Neuronal stem cell (in vitro differentiated cells): ENCODE data around the gene NOS1.

ENCODE experiments used
- DNase-seq: peaks from one replicate; pipeline ENCODE4 v3.0.0-alpha.2; 2013; ENCODE audit warnings: low spot score
- H2AFZ ChIP-seq: one replicate; pipeline ENCODE4 v1.6.1; 2013; ENCODE audit warnings: mild to moderate bottlenecking, low read length, inconsistent platforms
- H2AK5ac ChIP-seq: 2 replicates; pipeline ENCODE4 v1.6.1; 2013; ENCODE audit warnings: low read depth, mild to moderate bottlenecking, inconsistent platforms, low read length, moderate library complexity, mixed read lengths
- H2BK120ac ChIP-seq: 2 replicates; pipeline ENCODE4 v1.6.1; 2013; ENCODE audit warnings: low read depth, mild to moderate bottlenecking, inconsistent platforms, low read length, moderate library complexity, mixed read lengths
- H2BK12ac ChIP-seq: one replicate; pipeline ENCODE4 v1.6.1; 2013; ENCODE audit warnings: low read length, inconsistent platforms
- H2BK15ac ChIP-seq: 2 replicates; pipeline ENCODE4 v1.6.1; 2013; ENCODE audit warnings: mild to moderate bottlenecking, low read length, inconsistent platforms, mixed read lengths
- H2BK5ac ChIP-seq: one replicate; pipeline ENCODE4 v1.6.1; 2013; ENCODE audit warnings: inconsistent platforms, mild to moderate bottlenecking, low read length, moderate library complexity
- H3K14ac ChIP-seq: one replicate; pipeline ENCODE4 v1.6.1; 2013; ENCODE audit warnings: low read length, inconsistent platforms
- H3K18ac ChIP-seq: 2 replicates; pipeline ENCODE4 v1.6.1; 2013; ENCODE audit warnings: low read length, inconsistent platforms
- H3K23ac ChIP-seq: 2 replicates; pipeline ENCODE4 v1.6.1; 2013; ENCODE audit warnings: low read depth, mild to moderate bottlenecking, mixed read lengths, low read length, inconsistent platforms; ENCODE audit not compliant: poor library complexity
- H3K27ac ChIP-seq: replicated peaks from 3 replicates; pipeline ENCODE4 v1.5.1; 2013; ENCODE audit warnings: low read length, inconsistent platforms
- H3K27me3 ChIP-seq, 3 experiments: 2 replicates each; pipeline ENCODE4 v1.6.1; 2013; ENCODE audit warnings: low read length in 3 of 3, mild to moderate bottlenecking in 2 of 3, inconsistent platforms in 1 of 3, low read depth in 1 of 3, mixed read lengths in 1 of 3, moderate library complexity in 1 of 3; ENCODE audit not compliant: control insufficient read depth in 3 of 3, insufficient read depth in 3 of 3
- H3K36me3 ChIP-seq, 2 donors: replicated peaks in 1 of 2; 2 replicates each; pipeline ENCODE4 v1.6.1; 2013; ENCODE audit warnings: low read length in 2 of 2; ENCODE audit not compliant: control insufficient read depth in 2 of 2, insufficient read depth in 2 of 2
- H3K4ac ChIP-seq: 2 replicates; pipeline ENCODE4 v1.6.1; 2013; ENCODE audit warnings: inconsistent platforms, mild to moderate bottlenecking, low read length, moderate library complexity
- H3K4me1 ChIP-seq, 2 donors: 1 replicate in 1 of 2; 2 replicates in 1 of 2; pipeline ENCODE4 v1.6.1; 2013; ENCODE audit warnings: low read length in 2 of 2, low read depth in 1 of 2; ENCODE audit not compliant: control insufficient read depth in 2 of 2, insufficient read depth in 1 of 2
- H3K4me2 ChIP-seq: one replicate; pipeline ENCODE4 v1.6.1; 2013; ENCODE audit warnings: mild to moderate bottlenecking, low read length, inconsistent platforms; ENCODE audit not compliant: insufficient read depth, poor library complexity, severe bottlenecking
- H3K4me3 ChIP-seq, 2 donors: 2 replicates each; pipeline ENCODE4 v1.5.1; 2013; ENCODE audit warnings: low read length in 2 of 2, mild to moderate bottlenecking in 2 of 2, inconsistent platforms in 1 of 2, moderate library complexity in 1 of 2
- H3K79me1 ChIP-seq: one replicate; pipeline ENCODE4 v1.6.1; 2013; ENCODE audit warnings: low read depth, mild to moderate bottlenecking, inconsistent platforms, low read length, moderate library complexity
- H3K9ac ChIP-seq: one replicate; pipeline ENCODE4 v1.6.1; 2013; ENCODE audit warnings: mild to moderate bottlenecking, low read depth, low read length, inconsistent platforms; ENCODE audit not compliant: poor library complexity
- H3K9me3 ChIP-seq, 2 donors: replicated peaks in 1 of 2; 2 replicates each; pipeline versions ENCODE3 to v1.6.1; 2013; ENCODE audit warnings: low read length in 2 of 2, mild to moderate bottlenecking in 2 of 2, inconsistent platforms in 1 of 2, low read depth in 1 of 2, mixed read lengths in 1 of 2, moderate library complexity in 1 of 2; ENCODE audit not compliant: control insufficient read depth in 2 of 2, insufficient read depth in 1 of 2
- H4K8ac ChIP-seq: one replicate; pipeline ENCODE4 v1.6.1; 2013; ENCODE audit warnings: low read depth, mild to moderate bottlenecking, inconsistent platforms, low read length, moderate library complexity
- H4K91ac ChIP-seq: one replicate; pipeline ENCODE4 v1.6.1; 2013; ENCODE audit warnings: low read length, low read depth, mild to moderate bottlenecking, inconsistent platforms; ENCODE audit not compliant: poor library complexity
- WGBS, 2 donors: extraction: QIAGEN DNeasy Blood & Tissue Kit; methylation state at CpG; one replicate each; pipeline ENCODE4 v1.1.7; 2013; ENCODE audit warnings: missing lambda C conversion rate in 2 of 2, mixed read lengths in 1 of 2; ENCODE audit not compliant: insufficient read length in 2 of 2, insufficient replicate concordance in 1 of 2; ENCODE audit errors: extremely low coverage in 2 of 2; 5-methylcytosine and 5-hydroxymethylcytosine counted together

Gene NOS1

GRCh38 chr12:117277875-117278274 is 83.6 kb downstream of the NOS1 start:
- H3K14ac ChIP-seq, result no peak overlapping the region
- H2AK5ac ChIP-seq, result no peak overlapping the region
- H2AFZ ChIP-seq, result no peak overlapping the region
- no peaks in the 10 kb centered on the region for H3K4me1 ChIP-seq
- no peak overlapping the region for H4K8ac ChIP-seq
- no peak for DNase-seq
- no CpG with 5 or more reads among the region's 7 CpGs for WGBS, 2 donors
- H3K79me1 ChIP-seq, result no peaks in the 10 kb centered on the region
- H2BK5ac ChIP-seq, result no peak overlapping the region
- H3K4me3 ChIP-seq, result no peak overlapping the region
- no peak overlapping the region for H4K91ac ChIP-seq
- H3K27me3 ChIP-seq, result peaks cover 0 to 7% (median 0%) of the 10 kb centered on the region in 3 experiments
- no peak overlapping the region for H3K27ac ChIP-seq
- H3K9me3 ChIP-seq, result no peaks in the 10 kb centered on the region
- no peak overlapping the region for H2BK12ac ChIP-seq
- H2BK120ac ChIP-seq, result no peak overlapping the region
- H3K36me3 ChIP-seq, result no peaks in the 10 kb centered on the region
- peak overlapping the region; percentile 28 for H3K18ac ChIP-seq
- H2BK15ac ChIP-seq, result no peak overlapping the region
- no peak overlapping the region for H3K9ac ChIP-seq
- H3K23ac ChIP-seq, result no peak overlapping the region
- no peak overlapping the region for H3K4me2 ChIP-seq
- H3K4ac ChIP-seq, result no peak overlapping the region

DNA sequence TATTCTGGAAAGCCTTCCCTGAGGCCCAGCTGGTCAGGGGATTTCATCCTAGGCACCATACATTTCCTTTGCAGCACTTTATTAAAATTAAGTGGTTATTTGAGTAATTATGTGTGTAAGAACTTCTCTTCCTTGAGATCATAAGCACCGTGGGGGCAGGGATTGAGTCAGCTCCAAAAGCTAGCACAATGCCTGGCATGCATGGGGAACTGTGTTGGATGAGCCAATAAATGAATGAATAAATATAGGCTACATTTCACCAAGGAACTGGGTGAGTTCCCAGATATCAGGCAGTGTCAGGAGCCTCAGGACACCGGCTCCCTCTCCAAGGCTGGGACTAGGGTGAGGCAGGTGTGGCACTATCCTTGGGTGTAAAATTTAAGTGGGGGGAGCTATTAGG is 88.3 kb downstream of the NOS1 start:
- Histone ChIP-seq H3K4ac (no peak overlapping the region), H2BK5ac (no peak overlapping the region), H3K27me3 (peaks cover 0 to 4% (median 0%) of the 10 kb centered on the region in 3 experiments), H3K4me3 (no peak overlapping the region), H3K27ac (no peak overlapping the region), H3K4me1 (no peaks in the 10 kb centered on the region), H3K23ac (no peak overlapping the region), H3K18ac (no peak overlapping the region), H4K91ac (no peak overlapping the region), H3K9me3 (no peaks in the 10 kb centered on the region), H3K9ac (no peak overlapping the region), H2AFZ (no peak overlapping the region), H3K4me2 (no peak overlapping the region), H3K36me3 (no peaks in the 10 kb centered on the region), H3K79me1 (no peaks in the 10 kb centered on the region), H2BK120ac (no peak overlapping the region), H2AK5ac (no peak overlapping the region), H2BK15ac (no peak overlapping the region), H4K8ac (no peak overlapping the region), H2BK12ac (no peak overlapping the region), H3K14ac (no peak overlapping the region)
- no CpG with 5 or more reads among the region's 2 CpGs for WGBS, 2 donors
- no peak for DNase-seq

DNA sequence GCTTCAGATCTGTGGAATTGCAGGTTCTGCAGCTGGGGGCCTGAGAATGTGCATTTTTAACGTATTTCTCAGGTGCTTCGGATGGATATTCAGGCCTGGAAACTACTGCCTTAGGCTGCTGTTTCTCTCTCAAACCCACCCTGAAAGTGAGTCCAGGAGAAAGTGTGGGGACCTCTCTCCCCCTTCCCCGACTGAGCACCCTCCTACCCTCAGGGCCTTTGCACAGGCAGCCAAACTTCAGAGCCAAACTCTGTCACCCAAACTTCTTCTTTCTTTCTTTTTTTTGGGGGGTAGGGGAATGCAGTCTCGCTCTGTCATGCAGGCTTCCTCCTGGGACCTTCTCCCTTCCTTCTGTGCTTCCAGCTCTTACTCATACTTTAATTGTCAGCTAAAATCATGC is 88.7 kb downstream of the NOS1 start:
- Histone ChIP-seq H3K23ac (no peak overlapping the region), H3K4me2 (no peak overlapping the region), H2AFZ (no peak overlapping the region), H2BK120ac (no peak overlapping the region), H2BK12ac (no peak overlapping the region), H3K18ac (no peak overlapping the region), H2BK5ac (no peak overlapping the region), H3K9ac (no peak overlapping the region), H3K4ac (no peak overlapping the region), H4K8ac (no peak overlapping the region), H3K4me1 (no peaks in the 10 kb centered on the region), H3K79me1 (no peaks in the 10 kb centered on the region), H2BK15ac (no peak overlapping the region), H3K14ac (no peak overlapping the region), H2AK5ac (no peak overlapping the region), H4K91ac (no peak overlapping the region), H3K9me3 (no peaks in the 10 kb centered on the region), H3K27me3 (peaks cover 0 to 4% (median 0%) of the 10 kb centered on the region in 3 experiments), H3K27ac (no peak overlapping the region), H3K36me3 (no peaks in the 10 kb centered on the region), H3K4me3 (no peak overlapping the region)
- DNase-seq, result no peak
- no CpG with 5 or more reads among the region's 4 CpGs for WGBS, 2 donors

- Histone ChIP-seq H3K4ac (no peak overlapping the region), H3K4me3 (no peak overlapping the region), H3K14ac (no peak overlapping the region), H2BK120ac (no peak overlapping the region), H3K18ac (no peak overlapping the region), H4K91ac (no peak overlapping the region), H3K23ac (no peak overlapping the region), H3K4me1 (no peaks in the 10 kb centered on the region), H4K8ac (no peak overlapping the region), H2BK15ac (no peak overlapping the region), H3K4me2 (no peak overlapping the region), H2AK5ac (no peak overlapping the region), H3K27me3 (no peaks in the 10 kb centered on the region), H2AFZ (no peak overlapping the region), H2BK12ac (no peak overlapping the region), H3K27ac (no peak overlapping the region), H3K79me1 (no peaks in the 10 kb centered on the region), H2BK5ac (no peak overlapping the region), H3K9ac (no peak overlapping the region), H3K36me3 (no peaks in the 10 kb centered on the region), H3K9me3 (peaks cover 0 to 2% of the 10 kb centered on the region in 2 donors)
- WGBS, 2 donors, result no CpG with 5 or more reads among the region's 3 CpGs
- no peak for DNase-seq
Measured at GRCh38 chr12:117262749-117263148, 98.7 kb downstream of the NOS1 start.
